Posterior cingulate gyrus (tissue), 11 donors: ENCODE data around the gene MYRFL.

Source experiments
- DNase-seq, 10 donors: peaks; one replicate each; pipeline versions ENCODE4 v3.0.0 to v3.0.0-alpha.2; 2020 to 2021; ENCODE audit warnings: mixed read lengths in 3 of 10
- intact Hi-C: fragments of 100-400 bp; cut with DNase I; formaldehyde crosslinking; loops from one replicate; pipeline ENCODE4 v1.15.1; 2023

Gene MYRFL

GRCh38 chr12:69886715-69887114 lies 61.7 kb downstream of the MYRFL start:
- intact Hi-C loops = loop anchor here (10.0 kb wide), 1 partner anchor 968 kb away; no protein-coding TSS in a partner anchor
- no peak for DNase-seq

- DNase-seq = no peak
- intact Hi-C loops = loop anchor here (10.0 kb wide), 1 partner anchor 966 kb away; no protein-coding TSS in a partner anchor
Measured at GRCh38 chr12:69888901-69889300, 63.9 kb downstream of the MYRFL start.

GRCh38 chr12:69894800-69895383 lies 69.9 kb downstream of the MYRFL start:
- no peak for DNase-seq
- intact Hi-C loops = no loop called here

DNA sequence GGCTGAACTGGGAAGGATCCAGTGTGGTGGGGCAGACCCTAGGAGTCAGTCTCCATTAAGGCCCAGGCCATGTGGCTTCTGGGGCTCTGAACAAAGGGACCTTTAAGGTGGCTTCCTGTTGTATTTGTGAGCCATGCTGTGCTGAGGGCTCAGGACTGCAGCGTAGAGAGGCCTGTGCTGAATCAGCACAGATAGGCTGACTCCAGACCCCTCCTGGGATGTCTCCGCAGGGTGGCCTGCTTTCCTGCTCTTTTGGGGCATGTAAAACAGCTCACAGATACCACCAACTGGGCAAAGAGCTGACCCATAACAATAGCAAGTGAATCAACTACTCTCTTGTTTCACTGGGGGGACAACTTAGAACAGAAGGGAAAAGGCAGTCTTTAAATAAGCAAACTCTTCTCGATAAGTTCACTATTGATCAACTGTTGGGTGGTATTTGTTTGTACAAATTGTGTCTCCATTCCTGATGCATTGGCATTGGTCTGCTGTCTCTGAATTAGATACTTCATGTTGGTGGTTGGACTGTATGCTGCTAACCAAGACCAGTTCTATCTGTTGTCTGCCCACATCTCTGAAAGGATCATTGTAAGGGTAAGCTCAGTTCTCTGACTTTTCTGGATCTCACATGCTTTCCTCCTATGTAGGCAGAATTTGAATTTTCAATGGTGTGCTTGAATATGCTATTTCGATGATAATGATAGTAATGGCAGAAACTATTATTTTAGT lies 71.8 kb downstream of the MYRFL start:
- intact Hi-C loops = no loop called here
- DNase-seq = no peak

DNA sequence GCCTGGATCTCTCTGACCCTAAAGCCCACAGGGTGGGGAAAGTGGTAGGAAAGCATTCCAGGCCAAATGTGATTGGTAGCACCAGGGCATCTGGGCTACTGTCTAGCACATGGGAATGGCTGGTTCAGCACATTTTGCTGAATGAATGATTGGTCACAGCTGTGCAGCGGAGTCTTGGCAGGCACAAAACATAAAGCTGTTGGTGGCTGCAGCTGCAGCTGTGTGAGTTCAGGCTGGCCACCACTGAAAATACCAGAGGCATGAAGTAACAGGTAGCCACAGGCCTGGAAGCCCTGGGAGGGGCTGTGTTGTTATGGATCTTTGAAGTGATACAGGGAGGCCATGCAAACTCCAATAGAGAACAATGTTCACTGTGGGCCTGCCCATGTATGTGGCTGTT lies 72.7 kb downstream of the MYRFL start:
- intact Hi-C loops = no loop called here

GRCh38 chr12:69898236-69898635 lies 73.2 kb downstream of the MYRFL start:
- intact Hi-C loops = no loop called here
- DNase-seq = no peak

More for the DNA sequence above, 72.7 kb downstream of the MYRFL start:
- DNase-seq = peak in 7 of 10 donors; percentile 15 to 85 (median 33)

DNA sequence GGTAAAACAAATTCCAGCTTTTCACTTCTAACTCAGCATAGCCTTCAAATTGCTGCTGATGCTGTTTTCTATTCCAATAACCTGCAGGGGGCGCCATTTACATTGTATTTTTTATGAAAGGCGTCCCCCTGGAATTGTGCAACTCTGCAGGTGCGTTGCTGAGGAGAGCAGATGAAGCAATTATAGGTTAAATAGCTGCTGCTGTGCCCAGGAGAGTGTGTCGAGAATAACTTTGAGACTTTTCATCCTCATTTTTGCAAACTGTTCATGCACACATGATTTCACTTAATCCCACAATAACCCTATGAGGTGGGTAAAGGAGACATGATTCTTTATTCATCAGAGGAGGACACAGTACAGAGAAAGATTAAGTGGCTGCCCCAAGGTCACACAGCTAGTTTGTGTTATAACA lies 75.7 kb downstream of the MYRFL start:
- intact Hi-C loops = loop anchor here (1.0 kb wide), 1 partner anchor 677 kb away; no protein-coding TSS in a partner anchor

GRCh38 chr12:69901221-69901905 lies 76.3 kb downstream of the MYRFL start:
- intact Hi-C loops = no loop called here
- DNase-seq = no peak

More for the DNA sequence above, 75.7 kb downstream of the MYRFL start:
- peak in 6 of 10 donors; percentile 57 to 93 (median 72) for DNase-seq

DNA sequence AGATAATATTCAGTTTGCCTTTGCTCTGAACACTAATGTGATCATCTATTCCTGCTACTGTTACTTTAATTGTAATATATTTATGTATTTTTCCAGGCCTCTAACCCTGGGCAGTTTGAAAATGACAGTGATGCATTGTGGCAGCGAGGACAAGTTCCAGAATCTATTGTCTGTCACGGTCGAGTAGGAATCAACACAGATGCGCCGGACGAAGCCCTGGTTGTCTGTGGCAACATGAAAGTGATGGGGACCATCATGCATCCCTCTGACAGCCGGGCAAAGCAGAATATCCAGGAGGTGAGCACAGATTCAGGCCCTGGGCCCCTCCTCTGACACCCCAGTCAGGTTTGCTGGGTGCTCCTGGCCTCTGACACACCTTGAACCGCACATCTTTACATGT lies 78.5 kb downstream of the MYRFL start:
- no peak for DNase-seq
- intact Hi-C loops = no loop called here

DNA sequence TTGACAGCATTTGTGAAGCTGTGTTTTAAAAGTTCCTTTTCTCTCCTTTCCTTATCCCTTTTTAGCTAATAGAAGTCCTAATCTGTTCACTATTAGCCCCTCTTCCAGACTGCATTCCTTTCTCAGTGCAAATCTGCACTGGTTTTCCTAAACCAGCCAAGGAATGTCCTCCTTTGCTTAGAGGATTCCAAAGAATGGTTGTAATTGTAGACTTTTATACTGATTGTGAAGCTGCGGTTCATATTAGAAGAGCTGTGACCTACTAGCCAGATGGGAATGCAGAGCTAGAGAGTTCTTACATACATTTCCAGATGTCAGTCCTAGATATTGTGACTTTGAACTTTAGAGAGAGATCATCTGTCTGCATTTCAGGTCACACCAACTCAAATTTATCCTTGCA lies 79.8 kb downstream of the MYRFL start:
- DNase-seq = no peak
- intact Hi-C loops = no loop called here

- no peak for DNase-seq
- intact Hi-C loops = no loop called here
Measured at GRCh38 chr12:69905801-69906200, 80.8 kb downstream of the MYRFL start.

GRCh38 chr12:69906411-69907216 lies 81.6 kb downstream of the MYRFL start:
- no peak for DNase-seq
- intact Hi-C loops = no loop called here

- no peak for DNase-seq
- intact Hi-C loops = no loop called here
Measured at GRCh38 chr12:69908203-69908602, 83.2 kb downstream of the MYRFL start.

GRCh38 chr12:69910694-69911093 lies 85.7 kb downstream of the MYRFL start:
- intact Hi-C loops = no loop called here

DNA sequence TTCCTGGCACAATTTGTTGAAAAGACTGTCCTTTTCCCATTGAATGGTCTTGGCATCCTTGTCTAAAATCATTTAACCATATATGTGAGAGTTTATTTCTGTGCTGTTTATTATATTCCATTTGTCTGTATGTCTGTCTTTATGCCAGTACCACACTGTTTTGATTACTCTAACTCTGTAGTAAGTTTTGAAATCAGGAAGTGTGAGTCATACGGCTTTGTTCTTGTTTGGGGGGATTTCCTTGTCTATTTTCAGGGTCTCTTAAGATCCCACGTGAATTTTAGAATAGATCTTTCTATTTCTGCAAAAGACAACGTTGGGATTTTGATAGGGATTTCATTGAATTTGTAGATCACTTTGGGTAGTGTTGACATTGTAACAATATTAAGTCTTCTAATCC lies 88.5 kb downstream of the MYRFL start:
- intact Hi-C loops = no loop called here
- DNase-seq = no peak

More at GRCh38 chr12:69910694-69911093, 85.7 kb downstream of the MYRFL start:
- no peak for DNase-seq

GRCh38 chr12:69915964-69916363 lies 90.9 kb downstream of the MYRFL start:
- no peak for DNase-seq
- intact Hi-C loops = no loop called here

- no peak for DNase-seq
- intact Hi-C loops = no loop called here
Measured at GRCh38 chr12:69916544-69917235, 91.7 kb downstream of the MYRFL start.

DNA sequence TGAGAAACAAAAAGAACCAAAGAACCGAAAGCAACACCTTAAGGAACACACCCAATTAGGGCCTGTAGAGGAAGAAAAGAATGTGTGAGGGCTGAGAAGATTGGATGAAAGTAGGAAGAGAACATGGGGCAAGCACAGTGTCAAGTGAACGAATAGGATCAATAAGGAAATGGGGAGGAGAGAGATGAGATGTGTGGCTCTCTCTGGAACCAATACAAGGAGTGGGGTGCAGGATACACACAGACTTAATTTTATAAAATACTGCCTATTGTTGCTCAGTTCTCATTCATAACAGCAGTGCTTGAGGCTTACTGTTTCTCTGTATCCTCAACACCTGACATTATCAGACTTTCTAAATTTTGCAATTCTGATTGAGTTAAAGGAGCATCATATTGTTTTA lies 93.3 kb downstream of the MYRFL start:
- DNase-seq = no peak
- intact Hi-C loops = no loop called here

GRCh38 chr12:69919495-69919894 lies 94.5 kb downstream of the MYRFL start:
- no peak for DNase-seq
- intact Hi-C loops = no loop called here

- intact Hi-C loops = no loop called here
- no peak for DNase-seq
Measured at GRCh38 chr12:69921831-69922230, 96.8 kb downstream of the MYRFL start.
